GM23338 (cell line): ENCODE results near the gene GPR35.

Experiments used
- CREB1 ChIP-seq: fragments of 250-450 bp; sonication (Bioruptor Pico); IDR thresholded peaks from 2 replicates; pipeline ENCODE4 v1.5.0; 2020; ENCODE audit warnings: low read depth, mild to moderate bottlenecking, moderate library complexity
- EZH2 ChIP-seq: fragments of 200-600 bp; sonication (generic); IDR thresholded peaks from one replicate; pipeline ENCODE4 v1.8.0; 2017; ENCODE audit warnings: antibody characterized with exemption, mild to moderate bottlenecking, low read depth; ENCODE audit not compliant: unreplicated experiment
- EZH2phosphoT487 ChIP-seq: fragments of 200-600 bp; sonication (generic); IDR thresholded peaks from one replicate; pipeline ENCODE4 v1.8.1; 2018; ENCODE audit warnings: antibody characterized with exemption; ENCODE audit not compliant: unreplicated experiment
- NANOG ChIP-seq: IDR thresholded peaks from 2 replicates; pipeline ENCODE4 v1.6.1; 2016; ENCODE audit warnings: antibody characterized with exemption, borderline replicate concordance
- POLR2AphosphoS5 ChIP-seq: IDR thresholded peaks from 2 replicates; pipeline ENCODE4 v1.6.1; 2016; ENCODE audit warnings: antibody characterized with exemption, low read depth
- STAT1 ChIP-seq: IDR thresholded peaks from one replicate; pipeline ENCODE4 v1.6.1; 2016; ENCODE audit warnings: antibody characterized with exemption; ENCODE audit not compliant: unreplicated experiment
- ZNF331 ChIP-seq: fragments of 250-450 bp; sonication (Bioruptor Pico); IDR thresholded peaks from 2 replicates; pipeline ENCODE4 v1.5.0; 2020; ENCODE audit warnings: low read depth, mild to moderate bottlenecking, moderate library complexity
- TF ChIP-seq, protein P1 (sequence below), 2 experiments: fragments of 200-600 bp in 1 of 2; sonication (generic) in 1 of 2; conservative IDR thresholded peaks; 2 replicates each; pipeline versions ENCODE4 v1.5.1 to v1.6.1; 2016 to 2017; ENCODE audit warnings: antibody characterized with exemption in 2 of 2, low read depth in 2 of 2, mild to moderate bottlenecking in 2 of 2, moderate library complexity in 1 of 2
- TF ChIP-seq, protein P2 (sequence below): IDR thresholded peaks from one replicate; pipeline ENCODE4 v1.6.1; 2018; ENCODE audit warnings: antibody characterized with exemption; ENCODE audit not compliant: unreplicated experiment
- TF ChIP-seq, protein P3 (sequence below): fragments of 250-450 bp; sonication (Bioruptor Pico); IDR thresholded peaks from 2 replicates; pipeline ENCODE4 v1.5.0; 2020; ENCODE audit warnings: mild to moderate bottlenecking, moderate library complexity

DNA sequence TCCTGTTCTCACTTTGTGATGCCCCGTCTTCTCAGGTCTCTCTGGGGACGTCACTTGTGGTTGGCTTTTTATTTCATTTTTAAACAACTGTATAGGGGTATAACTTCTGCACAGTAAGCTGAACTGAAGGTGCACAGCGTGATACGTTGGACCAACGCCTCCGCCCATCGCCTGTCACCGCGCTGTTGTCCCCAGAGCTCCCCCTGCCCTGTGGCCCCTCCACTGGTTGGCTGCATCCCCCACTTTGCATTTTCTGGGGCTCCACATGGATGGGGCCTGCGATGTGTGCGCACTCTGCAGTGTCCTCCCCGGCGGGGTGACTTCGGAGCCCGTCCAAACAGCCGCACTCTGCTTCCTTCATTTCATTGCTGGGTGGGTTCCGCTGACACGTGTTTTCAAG lies 14.3 kb downstream of the GPR35 start:
- TF ChIP-seq, protein P1, sequence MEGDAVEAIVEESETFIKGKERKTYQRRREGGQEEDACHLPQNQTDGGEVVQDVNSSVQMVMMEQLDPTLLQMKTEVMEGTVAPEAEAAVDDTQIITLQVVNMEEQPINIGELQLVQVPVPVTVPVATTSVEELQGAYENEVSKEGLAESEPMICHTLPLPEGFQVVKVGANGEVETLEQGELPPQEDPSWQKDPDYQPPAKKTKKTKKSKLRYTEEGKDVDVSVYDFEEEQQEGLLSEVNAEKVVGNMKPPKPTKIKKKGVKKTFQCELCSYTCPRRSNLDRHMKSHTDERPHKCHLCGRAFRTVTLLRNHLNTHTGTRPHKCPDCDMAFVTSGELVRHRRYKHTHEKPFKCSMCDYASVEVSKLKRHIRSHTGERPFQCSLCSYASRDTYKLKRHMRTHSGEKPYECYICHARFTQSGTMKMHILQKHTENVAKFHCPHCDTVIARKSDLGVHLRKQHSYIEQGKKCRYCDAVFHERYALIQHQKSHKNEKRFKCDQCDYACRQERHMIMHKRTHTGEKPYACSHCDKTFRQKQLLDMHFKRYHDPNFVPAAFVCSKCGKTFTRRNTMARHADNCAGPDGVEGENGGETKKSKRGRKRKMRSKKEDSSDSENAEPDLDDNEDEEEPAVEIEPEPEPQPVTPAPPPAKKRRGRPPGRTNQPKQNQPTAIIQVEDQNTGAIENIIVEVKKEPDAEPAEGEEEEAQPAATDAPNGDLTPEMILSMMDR (conservative IDR thresholded peaks at IDR 0.05; ENCODE audit: low read depth in 2 of 2): no peak
- TF ChIP-seq EZH2 (no peak), POLR2AphosphoS5 (no peak), EZH2phosphoT487 (no peak), NANOG (no peak), STAT1 (no peak), CREB1 (CRISPR knock-in tag) (no peak), ZNF331 (CRISPR knock-in tag) (no peak)
- TF ChIP-seq, protein P2, sequence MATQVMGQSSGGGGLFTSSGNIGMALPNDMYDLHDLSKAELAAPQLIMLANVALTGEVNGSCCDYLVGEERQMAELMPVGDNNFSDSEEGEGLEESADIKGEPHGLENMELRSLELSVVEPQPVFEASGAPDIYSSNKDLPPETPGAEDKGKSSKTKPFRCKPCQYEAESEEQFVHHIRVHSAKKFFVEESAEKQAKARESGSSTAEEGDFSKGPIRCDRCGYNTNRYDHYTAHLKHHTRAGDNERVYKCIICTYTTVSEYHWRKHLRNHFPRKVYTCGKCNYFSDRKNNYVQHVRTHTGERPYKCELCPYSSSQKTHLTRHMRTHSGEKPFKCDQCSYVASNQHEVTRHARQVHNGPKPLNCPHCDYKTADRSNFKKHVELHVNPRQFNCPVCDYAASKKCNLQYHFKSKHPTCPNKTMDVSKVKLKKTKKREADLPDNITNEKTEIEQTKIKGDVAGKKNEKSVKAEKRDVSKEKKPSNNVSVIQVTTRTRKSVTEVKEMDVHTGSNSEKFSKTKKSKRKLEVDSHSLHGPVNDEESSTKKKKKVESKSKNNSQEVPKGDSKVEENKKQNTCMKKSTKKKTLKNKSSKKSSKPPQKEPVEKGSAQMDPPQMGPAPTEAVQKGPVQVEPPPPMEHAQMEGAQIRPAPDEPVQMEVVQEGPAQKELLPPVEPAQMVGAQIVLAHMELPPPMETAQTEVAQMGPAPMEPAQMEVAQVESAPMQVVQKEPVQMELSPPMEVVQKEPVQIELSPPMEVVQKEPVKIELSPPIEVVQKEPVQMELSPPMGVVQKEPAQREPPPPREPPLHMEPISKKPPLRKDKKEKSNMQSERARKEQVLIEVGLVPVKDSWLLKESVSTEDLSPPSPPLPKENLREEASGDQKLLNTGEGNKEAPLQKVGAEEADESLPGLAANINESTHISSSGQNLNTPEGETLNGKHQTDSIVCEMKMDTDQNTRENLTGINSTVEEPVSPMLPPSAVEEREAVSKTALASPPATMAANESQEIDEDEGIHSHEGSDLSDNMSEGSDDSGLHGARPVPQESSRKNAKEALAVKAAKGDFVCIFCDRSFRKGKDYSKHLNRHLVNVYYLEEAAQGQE: no peak
- TF ChIP-seq, protein P3, sequence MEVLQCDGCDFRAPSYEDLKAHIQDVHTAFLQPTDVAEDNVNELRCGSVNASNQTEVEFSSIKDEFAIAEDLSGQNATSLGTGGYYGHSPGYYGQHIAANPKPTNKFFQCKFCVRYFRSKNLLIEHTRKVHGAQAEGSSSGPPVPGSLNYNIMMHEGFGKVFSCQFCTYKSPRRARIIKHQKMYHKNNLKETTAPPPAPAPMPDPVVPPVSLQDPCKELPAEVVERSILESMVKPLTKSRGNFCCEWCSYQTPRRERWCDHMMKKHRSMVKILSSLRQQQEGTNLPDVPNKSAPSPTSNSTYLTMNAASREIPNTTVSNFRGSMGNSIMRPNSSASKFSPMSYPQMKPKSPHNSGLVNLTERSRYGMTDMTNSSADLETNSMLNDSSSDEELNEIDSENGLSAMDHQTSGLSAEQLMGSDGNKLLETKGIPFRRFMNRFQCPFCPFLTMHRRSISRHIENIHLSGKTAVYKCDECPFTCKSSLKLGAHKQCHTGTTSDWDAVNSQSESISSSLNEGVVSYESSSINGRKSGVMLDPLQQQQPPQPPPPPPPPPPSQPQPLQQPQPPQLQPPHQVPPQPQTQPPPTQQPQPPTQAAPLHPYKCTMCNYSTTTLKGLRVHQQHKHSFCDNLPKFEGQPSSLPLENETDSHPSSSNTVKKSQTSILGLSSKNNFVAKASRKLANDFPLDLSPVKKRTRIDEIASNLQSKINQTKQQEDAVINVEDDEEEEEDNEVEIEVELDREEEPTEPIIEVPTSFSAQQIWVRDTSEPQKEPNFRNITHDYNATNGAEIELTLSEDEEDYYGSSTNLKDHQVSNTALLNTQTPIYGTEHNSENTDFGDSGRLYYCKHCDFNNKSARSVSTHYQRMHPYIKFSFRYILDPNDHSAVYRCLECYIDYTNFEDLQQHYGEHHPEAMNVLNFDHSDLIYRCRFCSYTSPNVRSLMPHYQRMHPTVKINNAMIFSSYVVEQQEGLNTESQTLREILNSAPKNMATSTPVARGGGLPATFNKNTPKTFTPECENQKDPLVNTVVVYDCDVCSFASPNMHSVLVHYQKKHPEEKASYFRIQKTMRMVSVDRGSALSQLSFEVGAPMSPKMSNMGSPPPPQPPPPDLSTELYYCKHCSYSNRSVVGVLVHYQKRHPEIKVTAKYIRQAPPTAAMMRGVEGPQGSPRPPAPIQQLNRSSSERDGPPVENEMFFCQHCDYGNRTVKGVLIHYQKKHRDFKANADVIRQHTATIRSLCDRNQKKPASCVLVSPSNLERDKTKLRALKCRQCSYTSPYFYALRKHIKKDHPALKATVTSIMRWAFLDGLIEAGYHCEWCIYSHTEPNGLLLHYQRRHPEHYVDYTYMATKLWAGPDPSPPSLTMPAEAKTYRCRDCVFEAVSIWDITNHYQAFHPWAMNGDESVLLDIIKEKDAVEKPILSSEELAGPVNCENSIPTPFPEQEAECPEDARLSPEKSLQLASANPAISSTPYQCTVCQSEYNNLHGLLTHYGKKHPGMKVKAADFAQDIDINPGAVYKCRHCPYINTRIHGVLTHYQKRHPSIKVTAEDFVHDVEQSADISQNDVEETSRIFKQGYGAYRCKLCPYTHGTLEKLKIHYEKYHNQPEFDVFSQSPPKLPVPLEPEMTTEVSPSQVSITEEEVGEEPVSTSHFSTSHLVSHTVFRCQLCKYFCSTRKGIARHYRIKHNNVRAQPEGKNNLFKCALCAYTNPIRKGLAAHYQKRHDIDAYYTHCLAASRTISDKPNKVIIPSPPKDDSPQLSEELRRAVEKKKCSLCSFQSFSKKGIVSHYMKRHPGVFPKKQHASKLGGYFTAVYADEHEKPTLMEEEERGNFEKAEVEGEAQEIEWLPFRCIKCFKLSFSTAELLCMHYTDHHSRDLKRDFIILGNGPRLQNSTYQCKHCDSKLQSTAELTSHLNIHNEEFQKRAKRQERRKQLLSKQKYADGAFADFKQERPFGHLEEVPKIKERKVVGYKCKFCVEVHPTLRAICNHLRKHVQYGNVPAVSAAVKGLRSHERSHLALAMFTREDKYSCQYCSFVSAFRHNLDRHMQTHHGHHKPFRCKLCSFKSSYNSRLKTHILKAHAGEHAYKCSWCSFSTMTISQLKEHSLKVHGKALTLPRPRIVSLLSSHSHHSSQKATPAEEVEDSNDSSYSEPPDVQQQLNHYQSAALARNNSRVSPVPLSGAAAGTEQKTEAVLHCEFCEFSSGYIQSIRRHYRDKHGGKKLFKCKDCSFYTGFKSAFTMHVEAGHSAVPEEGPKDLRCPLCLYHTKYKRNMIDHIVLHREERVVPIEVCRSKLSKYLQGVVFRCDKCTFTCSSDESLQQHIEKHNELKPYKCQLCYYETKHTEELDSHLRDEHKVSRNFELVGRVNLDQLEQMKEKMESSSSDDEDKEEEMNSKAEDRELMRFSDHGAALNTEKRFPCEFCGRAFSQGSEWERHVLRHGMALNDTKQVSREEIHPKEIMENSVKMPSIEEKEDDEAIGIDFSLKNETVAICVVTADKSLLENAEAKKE: no peak
